GM12873 (cell line): ENCODE data around the gene ZNF618.

ENCODE experiments used
- TF ChIP-seq, protein P1 (sequence below): IDR thresholded peaks from 2 replicates; pipeline ENCODE4 v1.5.1; 2012; ENCODE audit warnings: low read depth, mild to moderate bottlenecking, moderate library complexity, low read length, control low read depth; ENCODE audit not compliant: insufficient read depth; ENCODE audit errors: missing control alignments

The ZNF618 gene

DNA sequence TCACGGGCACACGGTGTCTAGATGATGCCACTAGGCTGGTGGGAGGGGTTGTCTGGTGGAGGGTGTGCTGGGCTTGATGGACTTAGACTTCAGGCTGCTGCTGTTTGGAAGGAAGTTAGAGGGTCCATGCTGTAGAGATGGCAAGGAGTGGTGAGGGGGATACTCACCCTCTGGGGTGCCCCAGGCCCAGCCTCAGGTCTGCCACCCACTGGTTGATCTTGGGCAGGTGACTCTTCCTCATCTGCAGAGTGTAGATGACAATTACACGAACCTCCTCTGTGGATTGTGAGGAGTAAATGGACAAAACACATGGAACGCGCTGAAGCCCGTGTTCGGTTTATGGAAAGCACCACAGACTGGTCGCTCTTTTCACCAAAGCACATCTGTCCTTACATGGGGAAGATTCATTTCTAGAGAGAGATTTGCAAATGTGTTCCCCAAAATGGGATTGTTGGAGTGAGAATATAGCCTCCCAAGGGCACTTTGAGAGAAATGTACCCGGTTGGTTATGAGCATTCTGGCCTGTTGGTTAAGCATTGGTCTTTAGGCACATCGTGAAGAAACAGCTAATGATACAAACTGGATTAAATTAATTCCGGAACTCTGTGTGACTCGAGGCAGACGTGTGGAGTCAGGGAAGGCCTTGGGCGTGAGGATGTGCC is 58.2 kb downstream of the ZNF618 start:
- TF ChIP-seq, protein P1, sequence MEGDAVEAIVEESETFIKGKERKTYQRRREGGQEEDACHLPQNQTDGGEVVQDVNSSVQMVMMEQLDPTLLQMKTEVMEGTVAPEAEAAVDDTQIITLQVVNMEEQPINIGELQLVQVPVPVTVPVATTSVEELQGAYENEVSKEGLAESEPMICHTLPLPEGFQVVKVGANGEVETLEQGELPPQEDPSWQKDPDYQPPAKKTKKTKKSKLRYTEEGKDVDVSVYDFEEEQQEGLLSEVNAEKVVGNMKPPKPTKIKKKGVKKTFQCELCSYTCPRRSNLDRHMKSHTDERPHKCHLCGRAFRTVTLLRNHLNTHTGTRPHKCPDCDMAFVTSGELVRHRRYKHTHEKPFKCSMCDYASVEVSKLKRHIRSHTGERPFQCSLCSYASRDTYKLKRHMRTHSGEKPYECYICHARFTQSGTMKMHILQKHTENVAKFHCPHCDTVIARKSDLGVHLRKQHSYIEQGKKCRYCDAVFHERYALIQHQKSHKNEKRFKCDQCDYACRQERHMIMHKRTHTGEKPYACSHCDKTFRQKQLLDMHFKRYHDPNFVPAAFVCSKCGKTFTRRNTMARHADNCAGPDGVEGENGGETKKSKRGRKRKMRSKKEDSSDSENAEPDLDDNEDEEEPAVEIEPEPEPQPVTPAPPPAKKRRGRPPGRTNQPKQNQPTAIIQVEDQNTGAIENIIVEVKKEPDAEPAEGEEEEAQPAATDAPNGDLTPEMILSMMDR = no peak

DNA sequence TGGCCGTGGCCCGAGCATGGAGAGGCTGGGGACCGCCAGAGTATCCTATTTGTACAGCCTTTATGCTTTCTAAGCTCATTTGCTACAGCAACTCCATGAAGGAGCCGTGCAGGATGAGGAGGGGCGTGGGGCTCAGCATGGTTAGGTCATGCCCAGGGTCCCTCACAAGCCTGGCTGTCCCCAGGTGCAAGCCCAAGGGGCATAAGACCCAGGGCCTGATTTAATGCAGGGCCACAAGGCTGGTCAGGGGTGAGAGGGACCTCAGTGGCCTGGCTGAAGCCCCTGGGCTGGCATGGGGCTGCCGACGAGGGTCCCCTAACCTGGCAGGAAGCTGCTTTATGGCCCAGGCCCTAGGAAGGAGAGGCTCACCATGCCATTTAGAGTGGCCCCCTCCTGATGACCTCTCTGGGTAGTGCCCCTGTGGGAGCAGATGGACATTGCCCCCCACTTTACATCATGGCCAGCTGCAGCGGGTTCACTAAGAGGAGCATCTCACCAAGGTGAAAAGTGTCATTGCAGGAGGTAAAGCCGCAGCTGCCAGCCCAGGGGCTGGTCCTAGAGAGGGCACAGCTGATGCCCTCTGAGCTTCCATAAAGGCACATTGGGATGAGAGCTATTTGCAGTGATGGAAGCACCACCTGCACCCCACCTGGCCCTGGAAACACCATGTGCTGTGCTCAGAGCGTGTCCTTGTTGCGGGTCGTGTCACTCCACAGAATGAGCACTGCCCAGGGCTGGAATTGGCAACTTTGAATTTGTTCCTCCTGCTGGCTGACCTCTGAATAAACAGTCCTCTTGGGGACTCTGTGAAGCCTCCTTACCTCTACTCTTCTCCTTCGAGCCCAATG is 58.9 kb downstream of the ZNF618 start:
- TF ChIP-seq, protein P1 = no peak

DNA sequence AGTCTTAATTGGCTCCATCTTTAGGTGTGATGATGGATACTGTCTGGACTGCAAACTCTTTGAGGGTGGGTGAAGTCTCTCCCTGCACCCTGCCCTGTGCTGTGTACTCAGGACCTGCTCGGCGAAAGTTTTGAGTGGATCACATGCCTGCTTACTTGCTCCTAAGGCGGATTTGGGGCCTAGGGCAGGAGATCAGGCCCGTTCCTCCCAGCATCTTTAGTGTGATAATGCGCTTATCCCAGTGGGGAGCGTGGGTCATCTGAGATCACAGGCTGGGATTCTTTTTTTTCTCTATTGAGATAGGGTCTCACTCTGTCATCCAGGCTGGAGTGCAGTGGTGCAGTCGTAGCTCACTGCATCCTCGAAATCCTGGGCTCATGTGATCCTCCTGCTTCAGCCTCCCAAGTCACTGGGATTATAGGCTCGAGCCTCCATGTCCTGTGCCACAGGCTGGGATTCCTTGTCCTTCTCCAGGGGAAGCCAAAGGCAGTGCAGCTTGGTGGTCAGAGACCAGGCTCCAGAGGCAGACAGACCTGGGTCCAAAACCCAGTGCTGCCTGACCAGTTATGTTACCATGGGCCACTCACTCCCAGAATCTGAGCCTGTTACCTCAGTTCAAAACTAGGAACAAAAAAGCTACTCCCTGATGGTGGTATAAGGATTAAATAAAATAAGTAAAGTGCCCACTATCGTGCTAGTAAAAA is 59.7 kb downstream of the ZNF618 start:
- TF ChIP-seq, protein P1 = no peak

DNA sequence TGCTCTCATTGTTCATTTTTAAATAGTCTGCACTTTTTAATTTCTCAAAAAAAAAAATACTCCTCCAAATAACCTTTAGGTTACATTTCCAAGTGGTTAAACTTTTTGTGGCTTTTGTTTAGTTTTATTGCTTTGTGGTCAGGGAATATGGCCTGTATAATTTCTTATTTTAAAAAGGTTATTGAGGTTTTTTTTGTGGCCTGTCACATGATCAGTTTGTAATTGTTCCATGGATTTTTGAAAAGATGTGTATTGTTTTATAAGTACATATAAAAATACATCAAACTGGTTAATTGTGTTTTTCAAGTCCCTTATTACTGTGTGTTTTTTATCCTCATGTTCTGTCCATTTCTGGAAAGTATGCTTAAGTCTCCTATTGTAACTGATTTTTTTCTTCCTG is 64.0 kb downstream of the ZNF618 start:
- TF ChIP-seq, protein P1 = no peak

DNA sequence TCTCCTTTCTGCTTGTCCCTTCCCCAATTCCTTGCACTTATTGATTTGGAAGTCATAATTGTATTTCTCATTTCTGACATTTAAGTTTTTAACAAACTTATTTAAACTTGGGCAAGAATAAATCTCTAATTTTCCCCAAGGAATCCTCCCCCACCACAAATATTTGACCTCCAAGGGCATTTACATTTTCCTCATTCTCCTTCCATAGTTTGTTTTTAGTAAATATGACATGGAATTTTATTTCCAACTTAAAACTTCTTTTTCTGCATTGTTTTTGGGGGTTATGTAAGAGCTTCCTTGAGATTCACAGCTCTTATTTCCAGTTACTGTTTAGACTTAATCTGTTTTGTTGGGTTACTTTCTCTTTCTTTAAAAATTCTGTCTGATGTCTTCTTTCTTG is 64.9 kb downstream of the ZNF618 start:
- TF ChIP-seq, protein P1 = no peak

DNA sequence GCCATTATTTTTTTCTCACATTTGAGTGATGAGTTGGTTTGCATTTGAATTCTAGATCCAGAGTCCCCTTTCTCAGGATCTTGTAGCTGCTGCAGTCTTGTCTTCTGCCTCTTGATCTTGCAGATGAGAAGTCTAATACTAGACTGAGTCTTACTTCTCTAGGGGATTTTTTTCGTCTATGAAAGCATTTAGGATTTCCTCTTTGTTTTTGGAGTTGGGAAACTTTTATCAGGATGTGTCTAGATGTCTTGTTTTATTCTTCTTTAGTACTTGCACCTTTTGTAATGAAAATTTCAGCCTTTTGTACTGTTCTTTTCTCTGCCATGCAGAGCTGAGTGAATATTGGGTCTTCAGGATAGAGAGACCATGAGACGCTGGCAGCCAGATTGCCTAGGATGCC is 65.4 kb downstream of the ZNF618 start:
- TF ChIP-seq, protein P1 = no peak

DNA sequence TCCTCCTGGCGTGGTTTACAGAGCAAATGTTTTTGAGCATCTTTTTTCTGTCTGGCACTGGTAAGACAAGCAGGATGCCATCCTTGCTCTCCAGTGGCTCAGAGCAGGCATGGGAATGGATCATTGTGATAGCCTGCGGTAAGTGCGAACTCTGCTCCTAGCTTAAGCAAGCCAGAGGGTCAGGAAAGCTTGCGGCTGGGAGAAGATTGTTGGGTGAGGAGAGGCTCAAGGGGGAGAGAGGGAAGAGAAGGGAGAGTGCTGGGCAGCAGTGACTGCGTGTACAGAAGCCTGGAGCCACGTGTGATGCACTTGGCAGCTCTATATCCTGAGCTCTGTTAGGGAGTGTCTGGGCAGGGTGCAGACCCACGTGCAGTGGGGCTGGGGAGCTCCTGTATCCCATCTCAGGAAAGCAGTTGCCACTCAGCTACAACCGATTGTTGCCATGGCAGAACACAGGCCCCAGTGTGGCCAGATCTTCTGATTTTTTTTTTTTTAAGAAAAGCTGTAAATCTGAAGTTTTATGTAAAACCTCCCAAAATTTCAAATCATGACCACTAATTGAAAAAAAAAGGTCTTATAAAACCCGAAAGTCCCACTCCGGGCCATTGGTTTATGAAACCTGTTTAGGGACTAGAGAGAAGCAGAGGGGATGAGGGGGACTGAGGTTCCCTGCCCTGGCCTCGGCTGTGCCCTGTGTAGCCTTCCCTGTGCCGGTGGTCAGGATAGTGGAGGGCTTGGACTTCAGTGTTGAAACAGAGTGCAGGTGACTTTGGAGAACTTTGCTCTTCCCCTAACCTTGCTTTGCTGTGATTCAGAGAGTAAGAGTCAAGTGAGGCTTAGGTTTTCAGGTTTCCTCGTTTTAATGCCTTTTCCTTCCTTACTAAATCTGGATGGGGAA is 67.3 kb downstream of the ZNF618 start:
- TF ChIP-seq, protein P1 = no peak
